ENCODE measurements around the gene ABHD2.
"Not testable (repeated sequence)": the region's sequence is repeated elsewhere in the genome, so short reads cannot be mapped to it uniquely, and the experiment has no call there.

GRCh38 chr15:89239883-89240810 is 151.9 kb downstream of the ABHD2 start:
- TF ChIP-seq CTCF (conservative IDR thresholded peaks at IDR 0.05; ENCODE audit: low read depth in 2 of 2); CREB1 (CRISPR knock-in tag; IDR thresholded peaks at IDR 0.05; ENCODE audit: low read depth); EZH2phosphoT487 (IDR thresholded peaks at IDR 0.05; ENCODE audit: unreplicated experiment); POLR2AphosphoS5 (IDR thresholded peaks at IDR 0.05; ENCODE audit: low read depth); EZH2 (IDR thresholded peaks at IDR 0.05; ENCODE audit: low read depth, unreplicated experiment); STAT1 (IDR thresholded peaks at IDR 0.05; ENCODE audit: unreplicated experiment); REST (IDR thresholded peaks at IDR 0.05; ENCODE audit: unreplicated experiment): not testable (repeated sequence)

Data from GM23338 (cell line).